ENCODE data around the gene CADM2. TPM values are rescaled to one million over a fixed set of nuclear protein-coding genes. Genes with fewer than 3 reads are reported as not detected.

CADM2 gene
- total and polyA plus RNA-seq, 2 donors (not counting 3 experiments of a cell fraction or from before 2014, with no cell fraction given): not detected

- H2AFZ ChIP-seq (ENCODE audit: low read depth, low read length): no peak overlapping the region
- no peaks in the 10 kb centered on the region for H4K20me1 ChIP-seq (replicated peaks; ENCODE audit: control insufficient read depth, extremely low read depth, insufficient read depth, low read length)
- CTCF ChIA-PET: no interaction called here
- H3K9me1 ChIP-seq (replicated peaks; ENCODE audit: control insufficient read depth, extremely low read depth, insufficient read depth, low read length): no peaks in the 10 kb centered on the region
- no peak overlapping the region for H3K4me2 ChIP-seq (ENCODE audit: insufficient read depth, low read length)
- no peak overlapping the region for H3K4me3 ChIP-seq (replicated peaks in 1 of 3; ENCODE audit: insufficient read depth in 1 of 3, low read depth in 1 of 3, low read length in 3 of 3)
- no peak overlapping the region for H3K9ac ChIP-seq (replicated peaks; ENCODE audit: extremely low read depth, insufficient read depth, low read length)
- H3K9me3 ChIP-seq (replicated peaks; ENCODE audit: control insufficient read depth, insufficient read depth, low read length): no peaks in the 10 kb centered on the region
- POLR2A ChIA-PET: no interaction called here
- no peak overlapping the region for H3K27ac ChIP-seq (ENCODE audit: insufficient read depth, low read depth, low read length)
- FAIRE-seq: no peak
- no peaks in the 10 kb centered on the region for H3K36me3 ChIP-seq (ENCODE audit: control insufficient read depth in 2 of 2, extremely low read depth in 1 of 2, insufficient read depth in 2 of 2, low read length in 2 of 2)
- H3K79me2 ChIP-seq (ENCODE audit: control insufficient read depth, insufficient read depth, low read length): no peaks in the 10 kb centered on the region
- BruUV-seq (replicated peaks): no TSS peak
- dilution Hi-C loops (cut with MboI; ENCODE audit: extremely low pct_ligation_motif_present, low sequenced_read_pairs) (no loop called here), intact Hi-C loops (cut with micrococcal nuclease) (no loop called here)
- no peaks in the 10 kb centered on the region for H3K4me1 ChIP-seq (ENCODE audit: control insufficient read depth, extremely low read depth, insufficient read depth, low read length)
- H3K27me3 ChIP-seq (ENCODE audit: control insufficient read depth in 2 of 2, insufficient read depth in 2 of 2, low read length in 2 of 2): no peaks in the 10 kb centered on the region
- DNase-seq (ENCODE audit: low read depth, low spot score): no peak
- TF ChIP-seq POLR2AphosphoS5 (IDR thresholded peaks at IDR 0.05; ENCODE audit: insufficient read depth, low read depth, low read length): no peak
- no peak for TF ChIP-seq GATA2 (IDR thresholded peaks at IDR 0.05; ENCODE audit: insufficient read depth, insufficient read length, low read depth, low read length)
- TF ChIP-seq POLR2A (IDR thresholded peaks at IDR 0.05; ENCODE audit: low read depth, low read length): no peak
- TF ChIP-seq FOS (IDR thresholded peaks at IDR 0.05; ENCODE audit: borderline replicate concordance, insufficient read depth, low read length): no peak
- TF ChIP-seq CTCF (IDR thresholded peaks at IDR 0.05; ENCODE audit: extremely low read depth in 1 of 2, insufficient read depth in 1 of 2, low read depth in 1 of 2, low read length in 2 of 2): no peak
- TF ChIP-seq EZH2 (IDR thresholded peaks at IDR 0.05; ENCODE audit: borderline replicate concordance, low read depth, low read length, severe bottlenecking): no peak
- no peak for TF ChIP-seq JUN (IDR thresholded peaks at IDR 0.05; ENCODE audit: borderline replicate concordance, insufficient read depth, insufficient read length, low read depth)
- no peak for TF ChIP-seq MAX (IDR thresholded peaks at IDR 0.05; ENCODE audit: insufficient read depth, insufficient read length)
These were observed 311.7 kb downstream of the CADM2 start for GRCh38 chr3:85270488-85270887.
